OCI-LY7 (cell line): Measurements from ENCODE around the gene FZD1. TPM values are rescaled to one million over a fixed set of nuclear protein-coding genes. Genes with fewer than 3 reads are reported as not detected.

Experiments used
- BruUV-seq: library from RNA; stranded (reverse); fragments of 400-500 nt; replicated peaks from 2 replicates; lab custom pipeline; 2021; lab: Mats Ljungman, UMichigan
- CTCF ChIA-PET: fragments of 300-600 bp; sonication (Branson Sonifier 250); formaldehyde crosslinking; loops from one replicate; lab custom pipeline; 2022; ENCODE audit warnings: antibody characterized with exemption; ENCODE audit not compliant: unreplicated experiment; lab: Charles Lee
- POLR2A ChIA-PET: fragments of 300-600 bp; sonication (Branson Sonifier 250); formaldehyde crosslinking; loops from one replicate; lab custom pipeline; 2022; ENCODE audit warnings: antibody characterized with exemption; lab: Charles Lee
- DNase-seq: peaks from one replicate; pipeline ENCODE4 v3.0.0-alpha.2; 2015; ENCODE audit warnings: low spot score
- H2AFZ ChIP-seq: fragments of 200-600 bp; sonication (generic), shearing (Covaris generic); 2 replicates; pipeline ENCODE4 v1.6.1; 2014; ENCODE audit warnings: mild to moderate bottlenecking, antibody characterized with exemption, low read length, moderate library complexity
- H3K27ac ChIP-seq: fragments of 200-600 bp; sonication (generic); 2 replicates; pipeline ENCODE4 v1.5.1; 2014; ENCODE audit warnings: mixed run types, low read depth, mild to moderate bottlenecking, moderate library complexity, low read length, inconsistent platforms; ENCODE audit not compliant: poor library complexity, severe bottlenecking
- H3K36me3 ChIP-seq: fragments of 200-600 bp; sonication (generic); 2 replicates; pipeline ENCODE4 v1.6.1; 2014; ENCODE audit warnings: mild to moderate bottlenecking, antibody characterized with exemption, low read length, moderate library complexity, mixed read lengths; ENCODE audit not compliant: insufficient read depth
- H3K4me1 ChIP-seq: fragments of 200-600 bp; sonication (generic); 2 replicates; pipeline ENCODE4 v1.5.1; 2014; ENCODE audit warnings: mild to moderate bottlenecking, low read length; ENCODE audit not compliant: insufficient read depth, poor library complexity, severe bottlenecking
- H3K4me2 ChIP-seq: fragments of 200-600 bp; sonication (generic); 2 replicates; pipeline ENCODE4 v1.6.1; 2014; ENCODE audit warnings: mild to moderate bottlenecking, low read length
- H3K4me3 ChIP-seq: fragments of 200-600 bp; sonication (generic); 2 replicates; pipeline ENCODE4 v1.5.1; 2014; ENCODE audit warnings: mild to moderate bottlenecking, low read depth, low read length; ENCODE audit not compliant: poor library complexity, severe bottlenecking
- H3K79me2 ChIP-seq: fragments of 200-600 bp; sonication (generic); 2 replicates; pipeline ENCODE4 v1.6.1; 2016; ENCODE audit warnings: low read depth, mild to moderate bottlenecking, low read length, moderate library complexity, mixed read lengths; ENCODE audit not compliant: insufficient read depth
- H3K9me2 ChIP-seq: fragments of 200-600 bp; sonication (generic); 2 replicates; pipeline ENCODE4 v1.6.1; 2016; ENCODE audit warnings: mild to moderate bottlenecking, low read length, mixed read lengths; ENCODE audit not compliant: insufficient read depth
- H3K9me3 ChIP-seq: fragments of 200-600 bp; sonication (generic); 2 replicates; pipeline ENCODE4 v1.6.1; 2014; ENCODE audit warnings: mild to moderate bottlenecking, mixed run types, low read length, mixed read lengths
- H4K20me1 ChIP-seq: fragments of 200-600 bp; sonication (generic); 2 replicates; pipeline ENCODE4 v1.6.1; 2014; ENCODE audit warnings: mild to moderate bottlenecking, antibody characterized with exemption, low read length, moderate library complexity, mixed read lengths; ENCODE audit not compliant: insufficient read depth
- CTCF ChIP-seq: fragments of 200-600 bp; sonication (generic); conservative IDR thresholded peaks from 2 replicates; pipeline ENCODE4 v1.5.1; 2014; ENCODE audit warnings: mild to moderate bottlenecking, antibody characterized with exemption, low read length, moderate library complexity, mixed read lengths
- EZH2phosphoT487 ChIP-seq: fragments of 200-600 bp; sonication (generic); IDR thresholded peaks from 2 replicates; pipeline ENCODE4 v1.6.1; 2018; ENCODE audit warnings: low read depth, borderline replicate concordance, mild to moderate bottlenecking, mixed run types, antibody characterized with exemption, low read length, moderate library complexity, mixed read lengths
- intact Hi-C: fragments of 100-400 bp; cut with micrococcal nuclease; formaldehyde crosslinking; loops from one replicate; pipeline ENCODE4 v1.10.0; 2022; ENCODE audit not compliant: unreplicated experiment
- total RNA-seq, 2 experiments: library from RNA; depleted of rRNA in 1 of 2; stranded (reverse); fragments of >200 nt in 1 of 2; shearing (Covaris generic) in 1 of 2; gene quantifications; 2 replicates each; pipeline ENCODE4 v1.2.3, GENCODE V29; 2014 to 2022

The FZD1 gene
- total RNA-seq, 2 experiments from 2014 or later: 1.3 to 2.4 TPM

GRCh38 chr7:91291902-91292301 lies 27.7 kb downstream of the FZD1 start:
- no peak overlapping the region for H2AFZ ChIP-seq
- ChIA-PET CTCF (no interaction called here), POLR2A (no interaction called here)
- H3K36me3 ChIP-seq: no peaks in the 10 kb centered on the region
- H3K4me2 ChIP-seq: no peak overlapping the region
- H3K9me3 ChIP-seq: no peaks in the 10 kb centered on the region
- H3K27ac ChIP-seq: no peak overlapping the region
- DNase-seq: no peak
- no peaks in the 10 kb centered on the region for H3K4me1 ChIP-seq
- H3K9me2 ChIP-seq: no peaks in the 10 kb centered on the region
- intact Hi-C loops: no loop called here
- TF ChIP-seq EZH2phosphoT487 (no peak), CTCF (no peak)
- no peak overlapping the region for H3K4me3 ChIP-seq
- no TSS peak for BruUV-seq
- H4K20me1 ChIP-seq: no peaks in the 10 kb centered on the region
- H3K79me2 ChIP-seq: no peaks in the 10 kb centered on the region

GRCh38 chr7:91292506-91292905 lies 28.3 kb downstream of the FZD1 start:
- BruUV-seq: no TSS peak
- DNase-seq: no peak

More at GRCh38 chr7:91292506-91292905, 28.3 kb downstream of the FZD1 start:
- no peak overlapping the region for H3K4me3 ChIP-seq
- no peaks in the 10 kb centered on the region for H4K20me1 ChIP-seq
- POLR2A ChIA-PET: no interaction called here
- H2AFZ ChIP-seq: no peak overlapping the region
- no peaks in the 10 kb centered on the region for H3K9me2 ChIP-seq
- CTCF ChIA-PET: no interaction called here
- no peaks in the 10 kb centered on the region for H3K4me1 ChIP-seq
- TF ChIP-seq EZH2phosphoT487: no peak
- TF ChIP-seq CTCF: no peak
- no peak overlapping the region for H3K27ac ChIP-seq
- H3K36me3 ChIP-seq: no peaks in the 10 kb centered on the region
- H3K79me2 ChIP-seq: no peaks in the 10 kb centered on the region
- no peaks in the 10 kb centered on the region for H3K9me3 ChIP-seq
- intact Hi-C loops: no loop called here
- H3K4me2 ChIP-seq: no peak overlapping the region
